CD4-positive, alpha-beta T cell treated with Interleukin-15 for 4 hours (primary cell): ENCODE data around the gene DCK.
A peak's percentile ranks its signal among the peaks of the same experiment; 100 is the strongest.
"Not testable (repeated sequence)": the region's sequence is repeated elsewhere in the genome, so short reads cannot be mapped to it uniquely, and the experiment has no call there.

Source experiments
- DNase-seq: peaks from one replicate; pipeline ENCODE4 v3.0.0-alpha.2; 2020; ENCODE audit warnings: low spot score

DCK gene

DNA sequence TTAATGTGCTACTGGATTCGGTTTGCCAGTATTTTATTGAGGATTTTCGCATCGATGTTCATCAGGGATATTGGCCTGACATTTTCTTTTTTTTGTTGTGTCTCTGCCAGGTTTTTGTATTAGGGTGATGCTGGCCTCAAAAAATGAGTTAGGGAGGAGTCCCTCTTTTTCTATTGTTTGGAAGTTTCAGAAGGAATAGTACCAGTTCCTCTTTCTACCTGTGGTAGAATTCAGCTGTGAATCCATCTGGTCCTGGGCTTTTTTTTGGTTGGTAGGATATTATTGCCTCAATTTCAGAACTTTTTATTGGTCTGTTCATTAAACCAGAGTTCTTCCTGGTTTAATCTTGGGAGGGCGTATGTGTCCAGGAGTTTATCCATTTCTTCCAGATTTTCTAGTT is 7.9 kb downstream of the DCK start:
- not testable (repeated sequence) for DNase-seq

DNA sequence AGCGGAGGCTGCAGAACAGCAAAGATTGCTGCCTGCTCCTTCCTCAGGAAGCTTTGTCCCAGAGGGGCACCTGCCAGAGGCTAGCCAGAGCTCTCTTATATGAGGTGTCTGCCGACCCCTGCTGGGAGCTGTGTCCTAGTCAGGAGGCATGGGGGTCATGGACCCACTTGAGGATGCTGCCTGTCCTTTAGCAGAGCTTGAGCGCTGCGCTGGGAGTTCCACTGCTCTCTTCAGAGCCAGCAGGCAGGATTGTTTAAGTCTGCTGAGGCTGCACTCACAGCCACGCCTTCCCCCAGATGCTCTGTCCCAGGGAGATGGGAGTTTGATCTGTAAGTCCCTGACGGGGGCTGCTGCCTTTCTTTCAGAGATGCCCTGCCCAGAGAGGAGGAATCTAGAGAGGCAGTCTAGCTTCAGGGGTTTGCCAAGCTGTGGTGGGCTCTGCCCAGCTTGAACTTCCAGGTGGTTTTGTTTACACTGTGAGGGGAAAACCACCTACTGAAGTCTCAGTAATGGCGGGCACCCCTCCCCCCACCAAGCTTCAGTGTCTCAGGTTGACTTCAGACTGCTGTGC is 10.9 kb downstream of the DCK start:
- peak; percentile 45 for DNase-seq

DNA sequence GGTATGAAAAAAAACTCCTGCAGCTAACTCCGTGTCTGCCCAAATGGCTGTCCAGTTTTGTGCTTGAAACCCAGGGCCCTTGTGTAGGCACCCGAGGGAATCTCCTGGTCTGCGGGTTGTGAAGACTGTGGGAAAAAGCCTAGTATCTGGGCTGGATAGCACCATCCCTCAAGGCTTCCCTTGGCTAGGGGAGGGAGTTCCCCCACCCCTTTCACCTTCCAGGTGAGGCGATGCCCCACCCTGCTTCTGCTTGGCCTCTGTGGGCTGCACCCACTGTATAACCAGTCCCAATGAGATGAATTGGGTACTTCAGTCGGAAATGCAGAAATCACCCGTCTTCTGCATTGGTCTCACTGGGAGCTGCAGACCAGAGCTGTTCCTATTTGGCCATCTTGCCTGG is 11.6 kb downstream of the DCK start:
- not testable (repeated sequence) for DNase-seq

DNA sequence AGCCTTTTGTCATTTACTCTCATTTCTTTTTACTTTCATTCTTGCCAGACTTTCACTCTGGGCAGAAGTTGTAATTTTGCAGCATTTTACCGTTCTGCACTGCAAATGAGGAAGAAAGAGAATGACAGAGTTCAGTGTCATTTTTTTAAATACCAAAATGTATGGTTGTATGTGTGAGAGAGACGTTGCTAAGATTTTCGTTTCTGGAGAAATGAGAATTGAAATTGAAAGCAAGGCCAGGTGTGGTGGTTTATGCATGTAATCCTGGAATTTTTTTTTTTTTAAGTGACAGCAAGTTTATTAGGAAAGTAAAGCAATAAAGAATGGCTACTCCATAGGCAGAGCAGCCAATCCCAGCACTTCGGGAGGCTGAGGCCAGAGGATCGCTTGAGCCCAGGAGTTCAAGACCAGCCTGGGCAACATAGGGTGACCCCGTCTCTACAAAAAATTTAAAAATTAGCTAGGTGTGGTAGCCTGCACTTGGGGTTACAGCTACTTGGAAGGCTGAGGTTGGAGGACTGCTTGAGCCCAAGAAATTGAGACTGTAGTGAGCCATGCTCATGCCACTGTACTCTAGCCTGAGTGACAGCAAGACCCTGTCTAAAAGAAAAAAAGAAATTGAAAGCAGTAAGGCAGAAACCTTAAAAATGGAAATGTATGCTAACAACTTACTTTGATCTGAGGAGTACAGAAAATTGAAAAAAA is 12.9 kb downstream of the DCK start:
- DNase-seq: no peak

DNA sequence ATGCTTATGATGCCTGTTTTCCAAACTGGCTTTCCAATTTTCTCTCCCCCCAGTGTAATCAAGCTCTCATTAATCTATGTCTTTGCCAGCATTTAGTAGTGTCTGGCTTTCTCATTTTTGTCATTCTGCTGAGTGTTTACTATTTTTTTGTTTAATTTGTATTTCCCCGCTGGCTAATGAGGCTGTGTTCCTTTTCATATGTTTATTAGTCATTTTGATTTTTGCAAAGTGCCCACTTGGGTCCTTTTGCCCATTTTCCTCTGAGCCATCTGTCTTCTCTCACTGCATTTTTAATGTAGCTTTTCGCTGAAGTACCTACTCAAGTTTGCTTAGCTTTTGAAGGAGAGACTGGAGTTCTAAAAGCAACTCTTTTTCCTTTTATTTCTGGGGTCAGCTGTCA is 14.7 kb downstream of the DCK start:
- DNase-seq: no peak

DNA sequence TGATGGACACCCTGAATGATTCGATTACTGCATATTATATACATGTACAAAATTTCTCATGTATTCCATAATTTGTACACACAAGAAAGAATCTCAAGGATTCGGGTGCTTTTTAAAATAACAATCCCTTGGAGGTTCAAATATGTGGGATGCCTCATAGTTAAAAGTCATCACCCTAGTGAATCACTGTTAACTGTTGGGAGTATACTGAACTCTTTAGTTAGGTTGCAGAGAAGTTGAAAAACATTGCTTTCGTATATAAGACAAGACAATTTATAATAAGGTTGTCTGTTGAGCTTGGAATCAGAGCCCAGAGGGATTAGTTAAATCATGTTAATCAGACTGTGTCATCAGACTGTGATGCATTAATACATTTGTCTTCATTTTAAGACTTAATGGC is 15.6 kb downstream of the DCK start:
- DNase-seq: no peak

DNA sequence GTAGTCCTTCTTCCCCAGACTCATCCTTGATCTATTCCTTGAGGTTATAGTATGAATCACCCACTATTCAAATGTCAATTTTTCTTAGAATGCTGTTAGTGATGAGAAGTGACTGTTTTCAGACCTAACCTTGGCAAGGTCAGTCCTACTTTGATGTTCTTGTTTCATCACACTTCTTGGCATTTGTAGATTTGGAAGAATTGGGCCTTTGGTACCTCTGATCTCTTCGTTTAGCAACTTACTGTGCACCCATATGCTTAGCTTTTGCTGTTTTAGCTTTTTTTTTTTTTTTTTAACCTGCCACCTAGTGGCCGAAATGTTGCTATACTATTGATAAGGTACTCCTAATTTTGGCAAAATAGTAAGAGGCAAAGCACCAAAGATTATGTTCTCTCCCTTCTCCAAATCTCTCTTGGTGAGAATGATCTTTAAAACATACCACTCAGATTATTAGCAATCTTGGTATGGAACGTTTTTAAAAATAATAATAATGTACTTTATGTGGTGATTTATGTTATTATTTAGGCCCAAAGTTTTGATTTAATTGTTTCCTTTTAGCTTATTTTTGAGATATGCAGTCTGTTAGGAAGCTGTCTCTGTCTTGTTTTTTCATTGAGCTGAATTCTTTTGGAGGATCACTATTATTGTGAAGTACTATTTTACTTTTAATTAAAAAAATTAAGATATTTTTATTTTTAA is 16.6 kb downstream of the DCK start:
- peak; percentile 56 for DNase-seq

DNA sequence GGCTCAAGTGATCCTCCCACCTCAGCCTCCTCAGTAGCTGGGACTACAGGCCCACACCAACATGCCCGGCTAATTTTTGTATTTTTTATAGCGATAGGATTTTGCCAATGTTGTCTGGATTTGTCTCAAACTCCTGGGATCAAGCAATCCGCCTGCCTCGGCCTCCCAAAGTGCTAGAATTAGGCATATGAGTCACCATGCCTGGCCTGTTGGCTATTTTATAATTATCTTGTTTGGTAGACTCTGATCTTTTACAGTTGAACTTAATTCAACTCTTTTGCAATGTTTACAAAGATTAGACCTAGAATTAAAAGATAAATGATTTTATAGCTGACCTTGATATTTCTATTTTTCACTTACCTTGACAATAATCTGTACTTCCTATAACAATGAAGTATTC is 18.0 kb downstream of the DCK start:
- no peak for DNase-seq

DNA sequence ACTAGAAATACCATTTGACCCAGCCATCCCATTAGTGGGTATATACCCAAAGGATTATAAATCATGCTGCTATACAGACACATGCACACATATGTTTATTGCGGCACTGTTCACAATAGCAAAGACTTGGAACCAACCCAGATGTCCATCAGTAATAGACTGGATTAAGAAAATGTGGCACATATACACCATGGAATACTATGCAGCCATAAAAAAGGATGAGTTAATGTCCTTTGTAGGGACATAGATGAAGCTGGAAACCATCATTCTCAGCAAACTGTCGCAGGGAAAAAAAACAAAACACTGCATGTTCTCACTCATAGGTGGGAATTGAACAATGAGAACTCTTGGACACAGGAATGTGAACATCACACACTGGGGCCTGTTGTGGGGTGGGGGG is 23.9 kb downstream of the DCK start:
- not testable (repeated sequence) for DNase-seq

DNA sequence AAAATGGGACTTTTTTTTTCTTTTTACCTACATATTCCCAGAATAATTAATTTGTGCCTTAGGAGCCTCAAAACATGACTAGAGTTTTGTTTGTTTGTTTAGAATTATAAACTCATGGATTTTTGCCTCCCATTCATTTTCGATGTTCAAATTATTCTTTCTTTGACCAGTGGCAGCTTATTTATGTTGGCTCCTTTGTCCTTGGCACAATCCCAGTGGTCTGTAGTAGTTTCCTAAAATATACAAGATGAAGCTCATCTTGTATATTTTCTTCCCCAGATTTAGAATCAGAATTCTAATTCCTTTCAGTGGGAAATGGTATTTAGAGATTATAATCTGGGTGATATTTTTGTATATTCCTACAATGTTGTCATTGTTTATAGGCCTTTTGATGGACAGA is 27.2 kb downstream of the DCK start:
- DNase-seq: no peak

DNA sequence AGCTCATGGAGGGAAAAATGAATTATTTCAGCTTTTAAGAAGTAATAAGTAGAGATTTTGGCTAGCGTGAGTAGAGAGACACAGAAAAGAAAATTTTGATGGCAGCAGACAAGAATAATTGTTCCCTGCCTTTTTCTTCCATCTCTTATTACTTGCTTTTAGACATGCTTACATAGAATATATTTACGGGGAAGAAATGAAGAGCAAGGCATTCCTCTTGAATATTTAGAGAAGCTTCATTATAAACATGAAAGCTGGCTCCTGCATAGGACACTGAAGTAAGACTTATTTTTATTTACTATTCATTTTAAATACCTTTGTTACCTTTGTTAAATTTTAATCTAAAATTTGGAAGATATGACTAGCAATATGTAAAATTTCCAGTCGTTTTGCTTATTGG is 32.2 kb downstream of the DCK start:
- no peak for DNase-seq

DNA sequence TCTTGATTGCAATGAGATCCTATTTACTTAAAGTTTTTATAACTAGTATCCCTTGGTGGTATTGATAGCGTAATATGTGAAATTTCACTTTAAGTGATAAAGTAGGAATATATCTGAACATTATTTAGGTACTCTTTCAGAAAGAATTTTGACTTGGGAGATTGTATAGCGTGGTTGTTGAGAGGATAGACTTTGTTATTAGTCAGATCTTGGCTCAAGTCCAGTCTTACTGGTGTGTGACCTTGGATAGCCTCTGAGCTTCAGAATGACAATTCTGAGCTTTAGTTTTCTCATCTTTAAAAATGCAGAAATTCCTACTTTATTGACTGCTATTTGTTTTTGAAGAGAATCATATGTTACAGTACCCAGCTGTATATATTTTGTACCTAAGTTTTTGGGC is 32.6 kb downstream of the DCK start:
- no peak for DNase-seq

DNA sequence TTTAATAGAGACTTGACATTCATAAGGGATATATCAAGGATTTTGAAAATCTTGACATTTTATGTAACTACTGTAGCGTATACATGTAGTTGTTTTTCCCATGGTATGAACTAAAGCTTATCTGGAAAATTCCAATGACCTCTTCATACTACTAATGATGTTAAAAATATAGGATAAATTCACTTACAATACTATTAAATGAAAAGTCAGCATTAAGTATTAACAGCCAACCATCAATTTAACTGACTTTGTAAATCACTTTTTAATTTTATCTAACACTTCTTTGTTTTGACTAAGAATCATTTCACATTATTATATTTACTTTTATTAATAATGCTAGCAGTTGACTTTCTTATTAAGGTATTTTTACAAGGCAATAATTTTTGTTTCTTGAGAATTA is 34.2 kb downstream of the DCK start:
- no peak for DNase-seq

DNA sequence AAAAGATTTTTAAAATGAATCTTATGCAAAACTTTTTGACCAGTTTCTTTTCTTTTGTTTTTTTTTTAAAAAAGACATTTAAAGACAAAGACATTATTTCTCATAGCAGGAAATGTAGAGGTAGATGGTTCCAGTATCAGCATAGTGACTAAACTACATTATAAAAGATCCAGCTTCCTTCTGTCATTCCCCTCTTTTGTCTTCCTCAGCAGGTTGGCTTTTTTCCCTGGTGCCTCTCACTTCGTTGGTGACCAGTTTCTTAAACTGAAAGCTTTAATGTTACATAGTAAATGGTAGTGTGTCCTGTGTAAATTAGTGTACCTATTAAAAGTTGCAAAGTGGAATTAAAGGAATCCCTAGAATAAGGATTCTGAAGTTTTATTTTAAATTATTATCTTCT is 36.1 kb downstream of the DCK start:
- no peak for DNase-seq

DNA sequence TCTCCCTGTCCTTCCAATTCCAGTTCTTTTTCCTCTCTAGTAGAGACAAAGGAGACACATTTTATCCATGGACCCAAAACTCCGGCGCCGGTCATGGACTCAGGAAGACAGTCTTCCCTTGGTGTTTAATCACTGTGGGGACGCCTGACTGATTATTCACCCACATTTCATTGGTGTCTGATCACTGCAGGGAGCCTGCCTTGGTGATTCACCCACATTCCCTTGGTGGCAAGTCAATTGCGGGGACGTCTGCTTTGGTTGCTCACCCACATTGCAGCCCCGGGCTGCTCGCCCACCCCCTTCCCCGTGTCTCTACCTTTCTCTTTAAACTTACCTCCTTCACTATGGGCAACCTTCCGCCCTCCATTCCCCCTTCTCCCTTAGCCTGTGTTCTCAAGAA is 38.7 kb downstream of the DCK start:
- DNase-seq: not testable (repeated sequence)

DNA sequence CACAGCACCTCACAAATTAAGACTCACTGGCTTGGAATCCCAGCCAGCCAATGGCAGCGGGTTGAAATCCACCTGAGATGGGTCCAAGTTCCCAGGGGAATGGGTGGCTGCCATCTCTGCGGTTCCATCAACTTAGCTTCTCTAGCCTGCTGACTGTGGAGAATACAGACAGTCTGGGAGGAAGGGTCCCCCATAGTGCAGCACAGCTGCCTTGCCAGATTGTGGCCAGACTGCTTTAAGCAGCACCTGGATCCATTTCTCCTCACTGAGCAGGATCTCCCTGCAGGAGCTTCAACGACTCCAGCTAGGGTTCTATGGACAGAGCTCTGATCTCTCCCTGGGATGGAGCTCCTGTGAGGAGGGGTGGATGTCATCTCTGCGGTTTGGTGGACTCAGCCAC is 51.8 kb downstream of the DCK start:
- no peak for DNase-seq

DNA sequence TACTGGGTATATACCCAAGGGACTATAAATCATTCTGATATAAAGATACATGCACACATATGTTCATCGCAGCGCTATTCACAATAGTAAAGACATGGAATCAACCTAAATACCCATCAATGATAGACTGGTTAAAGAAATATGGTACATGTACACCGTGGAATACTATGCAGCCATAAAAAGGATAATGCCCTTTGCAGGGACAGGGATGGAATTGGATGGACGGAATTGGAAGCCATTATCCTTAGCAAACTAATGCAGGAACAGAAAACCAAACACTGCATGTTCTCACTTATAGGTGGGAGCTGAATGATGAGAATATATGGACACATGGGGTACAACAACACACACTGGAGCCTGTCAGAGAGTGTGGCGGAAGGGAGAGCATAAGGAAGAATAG is 55.9 kb downstream of the DCK start:
- DNase-seq: no peak

DNA sequence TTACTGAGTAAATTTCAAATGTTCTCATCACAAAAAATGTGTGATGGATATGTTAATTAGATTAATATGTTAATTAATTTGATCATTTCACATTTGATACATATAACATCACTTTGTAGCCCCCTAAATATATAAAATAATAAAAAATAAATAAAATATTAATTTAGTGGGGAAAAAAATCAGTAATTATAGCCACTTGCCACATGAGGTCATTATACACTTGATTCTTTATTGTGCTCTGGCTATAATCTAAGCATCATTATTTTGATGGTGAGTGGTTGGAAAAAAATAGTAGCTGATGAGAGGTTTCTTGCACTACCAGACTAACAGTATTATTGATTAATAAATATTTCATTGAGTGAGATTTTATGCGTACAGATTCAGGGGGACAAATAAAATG is 57.4 kb downstream of the DCK start:
- no peak for DNase-seq

DNA sequence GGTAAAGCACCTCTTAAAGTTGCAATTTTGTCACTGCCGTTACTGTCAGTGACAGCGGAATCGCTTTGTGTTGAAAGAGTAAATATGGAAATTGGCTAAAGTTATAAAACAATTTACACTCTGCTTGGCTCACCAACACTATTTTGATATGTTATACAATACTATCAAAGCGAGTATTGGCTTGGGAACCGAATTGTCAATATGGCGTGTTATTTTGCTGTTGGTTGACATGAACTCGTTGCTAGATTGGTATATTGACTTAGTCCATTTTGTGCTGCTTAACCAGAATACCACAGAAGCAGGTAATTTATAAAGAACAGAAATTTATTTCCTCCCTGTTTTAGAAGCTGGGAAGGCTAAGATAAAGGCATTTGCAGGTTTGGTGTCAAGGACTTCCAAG is 58.6 kb downstream of the DCK start:
- DNase-seq: no peak

DNA sequence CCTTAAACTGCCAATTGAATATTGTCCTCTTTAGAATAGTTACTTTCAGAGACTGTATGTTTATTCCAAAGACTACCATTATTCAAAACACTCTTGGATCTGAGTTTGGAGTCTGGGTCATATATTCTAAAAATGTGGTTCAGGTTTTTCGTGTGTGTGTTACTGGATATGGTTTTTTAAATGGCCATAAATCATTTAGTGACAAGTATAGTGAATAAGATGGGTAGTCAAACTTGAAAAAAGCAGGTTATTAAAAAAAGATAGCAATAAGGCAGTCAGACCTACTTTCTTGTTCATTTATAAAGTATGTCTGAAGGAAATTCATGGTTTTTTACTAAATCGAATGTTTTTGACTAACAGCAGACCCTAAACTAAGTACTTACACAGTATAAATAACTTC is 59.3 kb downstream of the DCK start:
- DNase-seq: no peak

DNA sequence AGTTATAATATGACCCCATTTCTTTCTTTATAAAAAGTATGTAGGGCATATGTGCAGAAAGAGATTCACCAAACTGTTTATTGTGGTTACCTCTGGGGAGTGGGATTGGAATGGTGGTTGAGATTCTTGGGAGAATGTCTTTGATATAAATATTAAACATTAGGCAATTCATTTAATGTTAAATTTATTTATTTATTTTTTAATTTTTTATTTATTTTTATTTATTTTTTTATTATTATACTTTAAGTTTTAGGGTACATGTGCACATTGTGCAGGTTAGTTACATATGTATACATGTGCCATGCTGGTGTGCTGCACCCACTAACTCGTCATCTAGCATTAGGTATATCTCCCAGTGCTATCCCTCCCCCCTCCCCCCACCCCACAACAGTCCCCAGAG is 60.2 kb downstream of the DCK start:
- DNase-seq: not testable (repeated sequence)

DNA sequence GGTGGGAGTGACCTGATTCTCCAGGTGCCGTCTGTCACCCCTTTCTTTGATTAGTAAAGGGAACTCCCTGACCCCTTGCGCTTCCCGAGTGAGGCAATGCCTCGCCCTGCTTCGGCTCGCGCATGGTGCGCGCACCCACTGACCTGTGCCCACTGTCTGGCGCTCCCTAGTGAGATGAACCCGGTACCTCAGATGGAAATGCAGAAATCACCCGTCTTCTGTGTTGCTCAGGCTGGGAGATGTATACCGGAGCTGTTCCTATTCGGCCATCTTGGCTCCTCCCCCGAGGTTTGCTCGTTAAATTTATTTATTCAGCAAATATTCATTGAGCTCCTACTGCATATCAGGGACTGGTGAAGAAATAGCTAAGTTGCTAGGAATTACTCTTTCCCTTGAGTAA is 66.1 kb downstream of the DCK start:
- DNase-seq: not testable (repeated sequence)

DNA sequence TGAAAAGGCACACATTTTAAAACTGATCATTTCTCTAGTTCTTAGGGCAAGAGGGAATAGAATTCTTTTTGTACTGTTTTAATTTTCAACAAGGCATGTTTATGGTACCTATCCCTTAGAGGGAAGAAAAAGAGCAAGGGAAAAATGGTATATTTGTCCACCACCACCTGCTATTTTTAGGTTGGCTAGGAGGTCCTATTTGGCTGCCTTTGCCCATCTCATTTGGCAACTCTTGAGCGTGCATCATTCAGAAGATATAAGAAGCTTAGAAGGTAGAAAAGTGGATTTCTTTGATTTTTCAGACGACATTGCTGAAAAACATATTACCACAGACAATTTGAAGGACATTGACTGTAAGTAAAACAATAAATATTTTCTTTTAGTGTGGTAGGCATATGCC is 69.0 kb downstream of the DCK start:
- no peak for DNase-seq

DNA sequence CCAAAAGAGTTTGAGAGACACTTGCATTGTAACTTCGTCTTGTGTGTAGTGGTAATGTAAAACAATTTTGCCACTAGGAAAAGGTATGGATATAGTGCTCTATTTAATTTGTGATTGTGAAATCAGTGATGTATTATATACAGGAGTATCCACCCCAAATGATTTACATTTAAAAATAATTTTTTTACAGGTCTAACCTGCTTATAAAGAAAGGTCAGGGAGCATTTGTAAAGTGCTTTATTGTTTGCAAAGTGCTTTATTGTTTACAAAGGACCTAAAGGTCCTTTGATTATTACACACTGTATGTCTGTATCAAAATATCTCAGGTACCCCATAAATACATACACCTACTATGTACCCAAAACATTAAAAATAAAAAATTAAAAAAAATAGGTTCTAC is 70.3 kb downstream of the DCK start:
- no peak for DNase-seq
